DND-41 (cell line): ENCODE results near the gene XPO4.
A peak's percentile ranks its signal among the peaks of the same experiment; 100 is the strongest.

ENCODE experiments used
- ATAC-seq: fragments of 200-7000 bp; cut with Tn5 transposase; 3 replicates; pipeline ENCODE4 v1.9.1; 2021; ENCODE audit warnings: low read depth; ENCODE audit not compliant: insufficient read depth
- DNase-seq: peaks from one replicate; pipeline ENCODE4 v3.0.0-alpha.2; 2020
- H2AFZ ChIP-seq: 2 replicates; pipeline ENCODE4 v1.6.0; 2012; ENCODE audit warnings: low read depth, low read length
- H3K27ac ChIP-seq: 2 replicates; pipeline ENCODE4 v1.5.1; 2012; ENCODE audit warnings: low read length, inconsistent platforms
- H3K27me3 ChIP-seq: fragments of 200-600 bp; sonication (generic); 2 replicates; pipeline ENCODE4 v1.6.0; 2012; ENCODE audit warnings: low read length, mild to moderate bottlenecking, inconsistent platforms; ENCODE audit not compliant: insufficient read depth, poor library complexity
- H3K36me3 ChIP-seq: 2 replicates; pipeline ENCODE4 v1.5.1; 2012; ENCODE audit warnings: low read length, inconsistent platforms; ENCODE audit not compliant: insufficient read depth
- H3K4me1 ChIP-seq: 2 replicates; pipeline ENCODE4 v1.5.1; 2012; ENCODE audit warnings: mild to moderate bottlenecking, low read length; ENCODE audit not compliant: insufficient read depth
- H3K4me2 ChIP-seq: 2 replicates; pipeline ENCODE4 v1.6.0; 2012; ENCODE audit warnings: mild to moderate bottlenecking, moderate library complexity, low read length, inconsistent platforms; ENCODE audit not compliant: insufficient read depth
- H3K4me3 ChIP-seq, 2 experiments: fragments of 200-600 bp in 1 of 2; shearing (Covaris generic) in 1 of 2; 2 replicates each; pipeline ENCODE4 v1.5.1; 2012 to 2016; ENCODE audit warnings: inconsistent platforms in 2 of 2, low read length in 2 of 2, mild to moderate bottlenecking in 2 of 2, low read depth in 1 of 2, moderate library complexity in 1 of 2
- H3K79me2 ChIP-seq: 2 replicates; pipeline ENCODE4 v1.6.0; 2012; ENCODE audit warnings: low read length, inconsistent platforms; ENCODE audit not compliant: insufficient read depth
- H3K9ac ChIP-seq: 2 replicates; pipeline ENCODE4 v1.6.0; 2012; ENCODE audit warnings: low read depth, mild to moderate bottlenecking, inconsistent platforms, low read length, moderate library complexity
- H3K9me3 ChIP-seq: 2 replicates; pipeline ENCODE4 v1.5.1; 2012; ENCODE audit warnings: low read length, moderate library complexity, mild to moderate bottlenecking, inconsistent platforms; ENCODE audit not compliant: insufficient read depth, severe bottlenecking
- H4K20me1 ChIP-seq: 2 replicates; pipeline ENCODE4 v1.6.0; 2012; ENCODE audit warnings: low read length; ENCODE audit not compliant: insufficient read depth
- CTCF ChIP-seq: IDR thresholded peaks from 2 replicates; pipeline ENCODE4 v1.5.1; 2012; ENCODE audit warnings: borderline replicate concordance, low read length, moderate library complexity, mild to moderate bottlenecking; ENCODE audit not compliant: poor library complexity, severe bottlenecking; ENCODE audit errors: extremely low read depth
- EZH2 ChIP-seq: IDR thresholded peaks from 3 replicates; pipeline ENCODE4 v1.6.1; 2012; ENCODE audit warnings: borderline replicate concordance, low read depth, mild to moderate bottlenecking, moderate library complexity, low read length, inconsistent platforms; ENCODE audit not compliant: severe bottlenecking

Gene XPO4

DNA sequence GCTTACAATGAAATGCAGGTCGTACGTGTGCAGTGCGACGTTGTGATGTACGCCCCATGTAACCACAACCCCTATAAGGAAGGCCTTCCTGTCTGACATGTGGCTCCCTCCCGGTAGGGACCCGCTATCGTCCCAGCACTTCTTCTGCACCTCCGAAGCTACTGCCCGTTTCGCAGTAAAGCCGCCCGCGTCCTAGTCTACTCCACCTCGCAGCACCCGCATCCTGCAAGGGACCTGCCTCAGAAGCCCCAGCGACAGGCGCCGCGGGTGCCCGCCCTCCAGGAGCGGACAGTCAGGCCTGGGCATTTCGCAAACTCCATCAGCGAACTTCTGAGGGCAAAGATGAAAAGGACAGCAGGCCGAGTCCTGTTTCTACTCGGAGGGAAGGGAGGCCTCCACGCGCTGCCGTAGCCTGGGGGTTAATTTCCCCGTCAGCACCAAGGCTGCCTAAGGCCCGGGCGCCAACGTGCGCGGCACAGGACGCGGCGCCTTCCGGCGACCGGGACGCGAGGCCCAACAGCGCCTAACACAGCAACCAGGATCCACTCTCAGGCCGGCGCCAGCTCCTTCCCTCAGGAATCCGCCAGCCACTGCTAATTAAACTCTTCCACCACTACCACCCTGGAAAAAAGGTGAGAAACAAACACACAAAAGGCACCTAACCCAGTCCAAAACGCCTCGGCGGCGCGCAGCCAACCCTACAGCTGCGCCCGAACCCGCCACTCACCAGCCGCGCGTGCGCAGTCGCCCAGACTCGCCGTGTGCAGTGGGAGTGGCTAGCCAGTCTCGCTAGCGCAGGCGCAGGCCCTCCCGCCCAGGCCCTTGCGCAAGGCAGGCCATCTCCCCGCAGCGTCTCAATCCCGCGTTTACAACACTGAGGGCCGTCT lies 129.1 kb downstream of the XPO4 start, which contains the start of gene EEF1AKMT1:
TSS of gene EEF1AKMT1 (minus strand) at position 768 of the 887 bp plus-strand sequence. CDS start 16,363 bp downstream, outside the sequence.
- peak within 1 kb of the TSS; percentile 100 for H3K27ac ChIP-seq

GRCh38 chr13:20772401-20773131 lies 130.0 kb downstream of the XPO4 start:
- Histone ChIP-seq H3K36me3 (peaks cover 19% of the 10 kb centered on the region), H3K27ac (peak overlapping the region; percentile 100), H3K9me3 (peaks cover 8% of the 10 kb centered on the region), H3K27me3 (no peaks in the 10 kb centered on the region), H2AFZ (peak overlapping the region; percentile 98), H3K4me1 (peaks cover 26% of the 10 kb centered on the region), H3K4me2 (peak overlapping the region; percentile 79), H3K4me3 (peak overlapping the region; percentile 83 to 94; a peak in 3 of 4 replicates), H3K79me2 (peaks cover 31% of the 10 kb centered on the region), H3K9ac (peak overlapping the region; percentile 97), H4K20me1 (no peaks in the 10 kb centered on the region)
- ATAC-seq (no peak), DNase-seq (no peak)
- TF ChIP-seq CTCF, result no peak
- no peak for TF ChIP-seq EZH2

More for the DNA sequence above, 129.1 kb downstream of the XPO4 start, which contains the start of gene EEF1AKMT1:
- peaks cover 19% of the 10 kb centered on the region for H3K36me3 ChIP-seq
- peaks cover 31% of the 10 kb centered on the region for H3K79me2 ChIP-seq
- DNase-seq, result peak; percentile 95
- H3K4me2 ChIP-seq, result peak within 1 kb of the TSS; percentile 79
- no peaks in the 10 kb centered on the region for H4K20me1 ChIP-seq
- peaks cover 26% of the 10 kb centered on the region for H3K4me1 ChIP-seq
- peak within 1 kb of the TSS; percentile 98 for H2AFZ ChIP-seq
- peak within 1 kb of the TSS; percentile 83 to 94 for H3K4me3 ChIP-seq
- peak within 1 kb of the TSS; percentile 97 for H3K9ac ChIP-seq
- H3K27me3 ChIP-seq, result no peaks in the 10 kb centered on the region
- no peak for TF ChIP-seq EZH2
- no peak for TF ChIP-seq CTCF
- H3K9me3 ChIP-seq, result peaks cover 8% of the 10 kb centered on the region
- peak; percentile 85 for ATAC-seq

DNA sequence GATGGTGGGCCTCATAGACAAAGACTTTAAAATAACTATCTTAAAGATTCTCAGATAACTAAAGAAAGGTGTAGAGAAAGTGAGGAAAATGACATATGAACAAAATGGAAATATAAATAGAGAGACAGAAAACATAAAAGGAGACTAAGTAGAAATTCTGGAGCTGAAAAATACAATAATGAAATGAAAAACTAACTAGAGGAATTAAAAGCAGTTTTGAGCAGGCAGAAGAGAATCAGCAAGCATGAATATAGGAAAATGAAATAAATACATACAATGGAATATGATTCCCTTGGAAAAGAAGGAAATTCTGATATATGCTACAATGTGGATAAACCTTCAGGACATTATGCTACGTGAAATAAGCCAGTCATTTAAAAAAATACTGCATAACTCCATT lies 132.7 kb downstream of the XPO4 start:
- H3K9me3 ChIP-seq, result peaks cover 8% of the 10 kb centered on the region
- H3K79me2 ChIP-seq, result peaks cover 31% of the 10 kb centered on the region
- DNase-seq, result no peak
- peaks cover 19% of the 10 kb centered on the region for H3K36me3 ChIP-seq
- H3K4me2 ChIP-seq, result no peak overlapping the region
- TF ChIP-seq CTCF (no peak), EZH2 (no peak)
- no peaks in the 10 kb centered on the region for H4K20me1 ChIP-seq
- H3K9ac ChIP-seq, result no peak overlapping the region
- peaks cover 26% of the 10 kb centered on the region for H3K4me1 ChIP-seq
- H3K27ac ChIP-seq, result no peak overlapping the region
- H2AFZ ChIP-seq, result no peak overlapping the region
- no peaks in the 10 kb centered on the region for H3K27me3 ChIP-seq
- ATAC-seq, result no peak
- H3K4me3 ChIP-seq, result no peak overlapping the region
